ENCODE measurements around the gene CLEC16A.
A peak's percentile ranks its signal among the peaks of the same experiment; 100 is the strongest.

The CLEC16A gene

DNA sequence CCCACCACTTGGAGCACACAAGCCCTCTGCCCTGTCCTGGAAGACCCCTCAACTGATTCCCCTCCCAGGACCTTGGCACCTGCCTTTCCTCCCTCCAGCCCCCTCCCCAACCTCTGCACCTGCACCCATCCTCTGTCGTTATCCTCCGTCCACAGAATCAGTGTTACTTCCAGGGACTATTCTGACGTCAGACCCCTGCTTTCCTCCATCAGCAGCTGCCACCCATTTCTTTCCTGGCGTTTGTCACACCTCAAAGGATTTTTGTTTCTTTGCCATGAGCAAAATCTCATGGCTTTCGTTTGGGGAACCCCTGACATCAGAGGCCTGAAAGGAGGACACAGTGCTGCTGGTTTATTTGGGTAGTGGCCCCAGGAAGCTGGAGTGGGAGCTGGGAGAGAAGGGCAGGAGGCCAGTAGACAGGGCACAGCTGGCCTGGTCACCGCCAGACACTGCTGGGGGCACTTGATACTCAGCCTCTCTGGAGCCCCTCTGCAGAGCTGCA, 243.2 kb downstream of the CLEC16A start:
- DNase-seq, result no peak

GRCh38 chr16:11188801-11189740, 244.7 kb downstream of the CLEC16A start:
- no peak for DNase-seq

- DNase-seq, result no peak
These were observed 246.5 kb downstream of the CLEC16A start for GRCh38 chr16:11190588-11191560.

GRCh38 chr16:11191665-11192064, 247.3 kb downstream of the CLEC16A start:
- no peak for DNase-seq

DNA sequence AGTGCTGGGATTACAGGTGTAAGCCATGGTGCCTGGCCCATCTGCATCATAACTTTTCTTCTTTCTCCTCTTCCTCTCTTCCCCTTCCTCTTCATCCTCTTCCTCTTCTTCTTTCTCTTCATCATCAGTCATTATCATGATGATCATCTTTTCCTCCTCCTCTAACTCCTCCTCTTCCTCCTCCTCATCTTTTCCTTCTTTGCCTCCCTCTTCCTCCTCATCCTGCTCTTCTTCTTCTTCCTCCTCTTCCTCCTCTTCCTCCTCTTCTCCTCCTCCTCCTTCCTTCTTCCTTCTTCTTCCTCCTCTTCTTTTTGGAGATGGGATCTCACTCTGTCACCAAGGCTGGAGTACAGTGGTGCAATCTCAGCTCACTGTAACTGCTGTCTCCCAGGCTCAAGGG, 249.1 kb downstream of the CLEC16A start:
- no peak for DNase-seq

GRCh38 chr16:11194913-11195312, 250.5 kb downstream of the CLEC16A start:
- DNase-seq, result no peak

GRCh38 chr16:11196286-11196828, 252.0 kb downstream of the CLEC16A start:
- DNase-seq, result no peak

- no peak for DNase-seq
These were observed 254.0 kb downstream of the CLEC16A start for GRCh38 chr16:11198375-11198774.

GRCh38 chr16:11198828-11199227, 254.5 kb downstream of the CLEC16A start:
- no peak for DNase-seq

GRCh38 chr16:11200592-11200991, 256.2 kb downstream of the CLEC16A start:
- no peak for DNase-seq

GRCh38 chr16:11201498-11202259, 257.3 kb downstream of the CLEC16A start:
- no peak for DNase-seq

GRCh38 chr16:11202260-11203091, 258.1 kb downstream of the CLEC16A start:
- DNase-seq, result no peak

- no peak for DNase-seq
These were observed 258.8 kb downstream of the CLEC16A start for GRCh38 chr16:11203111-11203623.

DNA sequence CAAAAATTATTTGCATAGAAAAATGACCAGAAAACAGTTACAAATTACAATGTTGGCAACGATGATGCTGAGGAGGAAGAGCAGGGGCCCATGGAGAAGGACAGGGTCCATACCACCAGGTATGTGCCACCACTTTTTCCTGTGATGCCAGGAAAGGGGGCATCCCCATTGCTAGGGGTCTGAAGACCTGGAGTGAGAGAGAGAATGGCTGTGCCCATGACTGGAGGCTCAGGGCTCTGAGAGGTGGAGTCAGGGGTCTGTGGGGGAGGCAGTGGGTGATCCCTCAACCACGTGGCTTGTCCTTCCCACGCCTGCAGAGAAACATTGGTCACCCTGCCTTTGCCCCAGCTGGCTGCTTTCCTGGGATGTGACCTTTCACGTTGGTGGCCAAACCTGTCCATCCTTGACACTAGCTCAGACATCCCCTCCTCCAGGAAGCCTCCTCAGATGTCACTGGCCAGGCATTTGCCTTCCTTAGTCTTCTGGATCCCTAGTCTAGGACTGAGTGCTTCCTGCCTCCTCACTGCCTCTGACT, 260.2 kb downstream of the CLEC16A start:
- DNase-seq, result no peak

DNA sequence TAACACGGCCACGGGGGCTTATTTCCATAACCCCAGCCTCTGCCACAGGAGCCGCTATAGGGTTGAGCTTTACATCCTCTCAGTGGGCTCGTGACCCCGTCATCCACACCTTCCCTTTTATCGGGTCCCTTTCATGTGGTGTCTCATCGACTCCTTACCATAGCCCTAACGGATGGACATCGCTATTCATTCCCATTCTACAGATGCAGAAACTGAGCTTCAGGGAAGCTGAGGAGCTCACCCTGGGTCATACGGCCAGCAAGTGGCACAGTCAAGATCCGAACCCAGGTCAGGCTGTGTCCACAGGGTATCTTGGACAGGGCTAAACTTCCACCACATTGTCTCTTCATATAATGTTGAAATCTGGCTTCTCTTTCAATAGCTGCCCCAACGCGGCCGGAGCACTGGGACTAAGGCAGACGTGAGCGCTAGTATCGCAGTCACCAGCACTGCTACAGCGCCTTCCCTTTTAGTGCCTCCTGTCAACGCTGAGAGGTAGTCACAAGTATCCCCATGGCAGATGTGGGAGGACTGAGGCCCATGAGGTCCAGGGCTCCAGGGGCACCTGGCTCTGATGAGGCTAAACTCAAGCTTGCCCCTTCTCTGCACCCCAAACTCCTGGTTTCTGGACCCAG, 260.8 kb downstream of the CLEC16A start:
- DNase-seq, result no peak

DNA sequence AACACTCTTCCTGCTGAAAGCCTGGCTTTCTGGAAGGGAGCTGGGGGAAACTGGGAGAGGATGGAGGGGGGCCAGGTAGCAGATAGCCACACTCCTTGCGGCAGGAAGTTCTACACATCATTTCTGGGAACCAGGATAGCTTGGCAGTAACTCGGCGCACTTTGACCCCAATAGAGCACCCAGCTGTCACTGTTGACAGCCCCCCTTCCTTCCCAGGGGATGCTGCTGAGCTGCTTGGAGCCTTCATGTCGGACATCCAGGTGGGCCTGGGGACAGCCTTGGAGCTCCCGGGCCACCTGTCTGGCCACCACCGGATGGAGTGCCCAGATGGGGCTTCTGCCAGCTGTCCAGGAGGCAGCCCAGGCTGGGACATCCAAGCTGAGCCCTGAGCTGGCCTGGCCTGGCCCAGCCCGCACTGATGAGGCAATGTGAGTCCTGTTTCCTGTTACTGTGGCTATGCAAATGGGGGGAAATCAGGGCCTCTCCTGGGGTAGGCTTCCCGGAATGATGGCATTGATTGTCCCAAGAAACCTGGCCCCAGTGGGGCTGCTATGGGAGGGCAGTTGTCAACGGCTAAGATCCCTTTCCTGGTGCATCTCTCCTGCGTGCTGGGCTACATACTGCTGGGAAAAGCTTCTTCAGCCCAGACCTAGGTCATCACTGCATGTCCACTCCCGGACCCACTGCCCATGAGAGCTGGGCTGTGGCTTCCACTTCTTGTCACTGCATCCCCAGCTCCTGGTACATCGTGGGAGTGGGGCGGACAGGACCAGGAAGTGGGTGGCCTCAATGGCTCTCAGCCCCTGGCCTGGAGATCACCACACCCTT, 261.6 kb downstream of the CLEC16A start:
- DNase-seq, result peak; percentile 51

GRCh38 chr16:11207646-11208045, 263.3 kb downstream of the CLEC16A start:
- peak; percentile 16 for DNase-seq

DNA sequence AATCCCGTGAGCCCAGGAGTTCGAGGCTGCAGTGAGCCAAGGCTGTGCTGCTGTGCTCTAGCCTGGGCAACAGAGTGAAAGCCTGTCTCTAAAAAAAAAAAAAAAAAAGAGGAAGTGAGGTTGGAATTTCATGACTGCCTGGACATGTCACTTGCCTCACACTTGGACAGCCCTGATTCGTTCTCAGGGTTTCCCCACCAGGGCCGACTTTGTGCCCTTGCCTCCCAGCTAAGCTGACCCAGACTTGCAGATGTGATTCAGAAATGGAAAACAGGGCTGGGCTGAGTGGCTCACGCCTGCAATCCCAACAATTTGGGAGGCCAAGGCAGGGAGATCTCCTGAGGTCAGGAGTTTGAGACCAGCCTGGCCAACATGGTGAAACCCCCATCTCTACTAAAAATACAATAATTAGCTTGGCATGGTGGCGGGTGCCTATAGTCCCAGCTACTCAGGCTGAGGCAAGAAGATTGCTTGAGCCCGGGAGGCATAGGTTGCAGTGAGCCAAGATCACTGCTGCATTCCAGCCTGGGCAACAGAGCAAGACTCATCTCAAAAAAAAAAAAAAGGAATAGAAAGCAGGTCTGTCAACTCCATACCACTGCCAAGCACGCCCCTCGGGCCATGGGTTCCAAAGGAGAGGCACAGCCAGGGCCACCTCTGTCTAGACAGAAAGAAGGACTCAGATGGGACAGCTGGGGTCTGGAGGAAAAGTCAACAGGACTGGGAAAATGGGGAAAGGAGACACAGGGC, 264.7 kb downstream of the CLEC16A start:
- no peak for DNase-seq

- DNase-seq, result no peak
These were observed 265.9 kb downstream of the CLEC16A start for GRCh38 chr16:11210260-11210659.
